Testis (tissue), 2 donors: ENCODE data around the gene AP2A2.

Source experiments
- POLR2A ChIP-seq: fragments of 450-650 bp; IDR thresholded peaks from one replicate; pipeline ENCODE4 v1.6.1; 2017; ENCODE audit warnings: antibody characterized with exemption, mild to moderate bottlenecking, moderate library complexity
- TF ChIP-seq, protein P1 (sequence below), 3 experiments: fragments of 450-650 bp in 2 of 3; fragments of 200-600 bp in 1 of 3; sonication (generic) in 1 of 3; IDR thresholded peaks; one replicate each; pipeline ENCODE4 v1.5.1; 2016 to 2019; ENCODE audit warnings: antibody characterized with exemption in 3 of 3, mild to moderate bottlenecking in 2 of 3, moderate library complexity in 1 of 3

DNA sequence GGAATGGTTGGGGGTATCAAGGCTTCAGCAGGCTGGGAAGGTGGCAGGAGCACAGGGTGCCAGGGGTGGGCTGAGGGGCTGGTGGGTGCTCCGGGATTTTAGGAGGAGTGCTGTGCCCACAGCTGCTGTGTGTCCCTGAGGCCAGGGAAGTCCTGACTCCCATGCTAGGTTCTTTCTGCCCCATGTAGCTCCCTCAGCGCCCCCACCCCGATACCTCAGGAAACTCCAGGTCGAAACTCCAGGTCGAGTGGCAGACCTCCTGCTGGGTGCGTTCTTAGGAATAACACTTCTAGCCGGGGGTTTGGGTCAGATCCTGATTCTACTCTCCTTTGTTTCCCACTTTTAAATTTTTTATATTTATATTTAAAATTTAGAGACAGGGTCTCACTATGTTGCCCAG is 8.3 kb downstream of the AP2A2 start:
- no peak for TF ChIP-seq POLR2A
- TF ChIP-seq, protein P1, sequence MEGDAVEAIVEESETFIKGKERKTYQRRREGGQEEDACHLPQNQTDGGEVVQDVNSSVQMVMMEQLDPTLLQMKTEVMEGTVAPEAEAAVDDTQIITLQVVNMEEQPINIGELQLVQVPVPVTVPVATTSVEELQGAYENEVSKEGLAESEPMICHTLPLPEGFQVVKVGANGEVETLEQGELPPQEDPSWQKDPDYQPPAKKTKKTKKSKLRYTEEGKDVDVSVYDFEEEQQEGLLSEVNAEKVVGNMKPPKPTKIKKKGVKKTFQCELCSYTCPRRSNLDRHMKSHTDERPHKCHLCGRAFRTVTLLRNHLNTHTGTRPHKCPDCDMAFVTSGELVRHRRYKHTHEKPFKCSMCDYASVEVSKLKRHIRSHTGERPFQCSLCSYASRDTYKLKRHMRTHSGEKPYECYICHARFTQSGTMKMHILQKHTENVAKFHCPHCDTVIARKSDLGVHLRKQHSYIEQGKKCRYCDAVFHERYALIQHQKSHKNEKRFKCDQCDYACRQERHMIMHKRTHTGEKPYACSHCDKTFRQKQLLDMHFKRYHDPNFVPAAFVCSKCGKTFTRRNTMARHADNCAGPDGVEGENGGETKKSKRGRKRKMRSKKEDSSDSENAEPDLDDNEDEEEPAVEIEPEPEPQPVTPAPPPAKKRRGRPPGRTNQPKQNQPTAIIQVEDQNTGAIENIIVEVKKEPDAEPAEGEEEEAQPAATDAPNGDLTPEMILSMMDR (IDR thresholded peaks at IDR 0.05), result no peak
